Nephron progenitor cell (in vitro differentiated cells): ENCODE measurements around the gene KCNQ2.

ENCODE experiments used
- DNase-seq: peaks from one replicate; pipeline ENCODE4 v3.0.0; 2021
- H3K27ac Mint-ChIP-seq: 2 replicates; pipeline ENCODE4 v1.8.0; 2021; ENCODE audit warnings: mild to moderate bottlenecking, moderate library complexity, mixed read lengths
- H3K27me3 Mint-ChIP-seq: 2 replicates; pipeline ENCODE4 v1.8.0; 2021; ENCODE audit warnings: mild to moderate bottlenecking, low read depth, mixed read lengths; ENCODE audit not compliant: poor library complexity
- H3K36me3 Mint-ChIP-seq: 2 replicates; pipeline ENCODE4 v1.8.0; 2021; ENCODE audit warnings: low read depth, mixed read lengths
- H3K4me1 Mint-ChIP-seq: 2 replicates; pipeline ENCODE4 v1.8.0; 2021; ENCODE audit warnings: mixed read lengths
- H3K4me3 Mint-ChIP-seq: 2 replicates; pipeline ENCODE4 v1.8.0; 2021; ENCODE audit warnings: mild to moderate bottlenecking, moderate library complexity, mixed read lengths
- H3K9me3 Mint-ChIP-seq: 2 replicates; pipeline ENCODE4 v1.8.0; 2021; ENCODE audit warnings: mild to moderate bottlenecking, moderate library complexity, mixed read lengths
- TF ChIP-seq, protein P1 (sequence below): fragments of 200-600 bp; sonication (generic); IDR thresholded peaks from 2 replicates; pipeline ENCODE4 v1.5.0; 2021; ENCODE audit warnings: antibody characterized with exemption

The KCNQ2 gene

DNA sequence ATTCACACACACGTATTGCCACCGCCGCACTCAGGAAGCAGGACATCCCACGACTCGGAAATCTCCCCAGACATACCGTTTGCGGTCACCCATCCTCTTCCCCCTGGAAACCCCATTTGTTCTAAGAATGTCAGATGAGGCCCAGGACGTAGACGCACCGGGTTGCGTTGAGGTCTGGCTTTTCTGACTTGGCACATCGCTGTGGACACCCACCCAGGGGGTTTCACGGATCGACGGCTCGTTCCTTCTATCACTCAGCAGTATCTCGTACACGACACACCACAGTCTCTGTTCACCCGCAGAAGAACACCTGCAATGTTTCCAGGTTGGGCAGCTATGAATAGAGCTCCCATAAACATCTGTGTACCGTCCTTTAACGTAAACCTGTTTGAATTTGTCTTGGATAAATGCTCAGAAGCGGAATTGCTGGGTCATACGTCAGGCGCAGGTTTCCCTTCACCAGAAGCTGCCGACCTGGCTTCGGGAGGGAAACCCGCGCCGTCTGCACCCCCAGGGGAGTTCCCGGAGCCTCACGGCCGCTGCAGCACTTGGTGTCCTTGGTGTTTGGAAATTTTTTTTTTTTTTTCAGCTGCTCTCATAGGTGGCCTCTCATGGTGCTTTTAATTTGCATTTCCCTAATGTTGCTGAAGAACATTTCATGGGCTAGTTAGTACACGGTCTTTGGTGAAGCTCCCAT lies 35.8 kb upstream of the KCNQ2 start:
- H3K4me3 Mint-ChIP-seq: no peak overlapping the region
- no peak for DNase-seq
- no peaks in the 10 kb centered on the region for H3K4me1 Mint-ChIP-seq
- H3K9me3 Mint-ChIP-seq: peaks cover 71% of the 10 kb centered on the region
- peaks cover 11% of the 10 kb centered on the region for H3K36me3 Mint-ChIP-seq
- H3K27ac Mint-ChIP-seq: no peak overlapping the region
- H3K27me3 Mint-ChIP-seq: peaks cover 74% of the 10 kb centered on the region
- TF ChIP-seq, protein P1, sequence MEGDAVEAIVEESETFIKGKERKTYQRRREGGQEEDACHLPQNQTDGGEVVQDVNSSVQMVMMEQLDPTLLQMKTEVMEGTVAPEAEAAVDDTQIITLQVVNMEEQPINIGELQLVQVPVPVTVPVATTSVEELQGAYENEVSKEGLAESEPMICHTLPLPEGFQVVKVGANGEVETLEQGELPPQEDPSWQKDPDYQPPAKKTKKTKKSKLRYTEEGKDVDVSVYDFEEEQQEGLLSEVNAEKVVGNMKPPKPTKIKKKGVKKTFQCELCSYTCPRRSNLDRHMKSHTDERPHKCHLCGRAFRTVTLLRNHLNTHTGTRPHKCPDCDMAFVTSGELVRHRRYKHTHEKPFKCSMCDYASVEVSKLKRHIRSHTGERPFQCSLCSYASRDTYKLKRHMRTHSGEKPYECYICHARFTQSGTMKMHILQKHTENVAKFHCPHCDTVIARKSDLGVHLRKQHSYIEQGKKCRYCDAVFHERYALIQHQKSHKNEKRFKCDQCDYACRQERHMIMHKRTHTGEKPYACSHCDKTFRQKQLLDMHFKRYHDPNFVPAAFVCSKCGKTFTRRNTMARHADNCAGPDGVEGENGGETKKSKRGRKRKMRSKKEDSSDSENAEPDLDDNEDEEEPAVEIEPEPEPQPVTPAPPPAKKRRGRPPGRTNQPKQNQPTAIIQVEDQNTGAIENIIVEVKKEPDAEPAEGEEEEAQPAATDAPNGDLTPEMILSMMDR: no peak

DNA sequence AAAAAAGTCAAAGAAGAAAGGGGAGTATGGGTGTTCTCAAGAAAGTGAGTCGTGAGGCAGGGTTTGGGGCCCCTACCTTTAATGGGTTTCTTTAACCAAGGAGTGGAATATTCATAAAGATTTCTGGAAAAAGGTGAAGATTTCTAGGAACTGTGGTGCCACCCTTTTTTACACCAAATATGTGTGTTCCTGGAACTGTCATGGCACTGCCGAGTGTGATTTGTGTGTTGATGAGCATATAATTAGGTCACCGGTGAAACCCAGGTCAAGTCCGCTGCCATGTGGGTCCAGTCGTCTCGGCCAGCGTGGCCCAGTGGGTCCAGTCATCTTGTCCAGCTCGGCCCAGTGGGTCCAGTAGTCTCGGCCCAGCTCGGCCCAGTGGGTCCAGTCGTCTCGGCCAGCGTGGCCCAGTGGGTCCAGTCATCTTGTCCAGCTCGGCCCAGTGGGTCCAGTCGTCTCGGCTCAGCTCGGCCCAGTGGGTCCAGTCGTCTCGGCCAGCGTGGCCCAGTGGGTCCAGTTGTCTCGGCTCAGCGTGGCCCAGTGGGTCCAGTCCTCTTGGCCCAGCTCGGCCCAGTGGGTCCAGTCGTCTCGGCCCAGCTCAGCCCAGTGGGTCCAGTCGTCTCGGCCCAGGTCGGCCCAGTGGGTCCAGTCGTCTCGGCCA lies 34.8 kb upstream of the KCNQ2 start:
- no peaks in the 10 kb centered on the region for H3K4me1 Mint-ChIP-seq
- DNase-seq: no peak
- no peak overlapping the region for H3K27ac Mint-ChIP-seq
- TF ChIP-seq, protein P1: no peak
- peaks cover 63% of the 10 kb centered on the region for H3K9me3 Mint-ChIP-seq
- no peak overlapping the region for H3K4me3 Mint-ChIP-seq
- H3K36me3 Mint-ChIP-seq: peaks cover 9% of the 10 kb centered on the region
- peaks cover 66% of the 10 kb centered on the region for H3K27me3 Mint-ChIP-seq

DNA sequence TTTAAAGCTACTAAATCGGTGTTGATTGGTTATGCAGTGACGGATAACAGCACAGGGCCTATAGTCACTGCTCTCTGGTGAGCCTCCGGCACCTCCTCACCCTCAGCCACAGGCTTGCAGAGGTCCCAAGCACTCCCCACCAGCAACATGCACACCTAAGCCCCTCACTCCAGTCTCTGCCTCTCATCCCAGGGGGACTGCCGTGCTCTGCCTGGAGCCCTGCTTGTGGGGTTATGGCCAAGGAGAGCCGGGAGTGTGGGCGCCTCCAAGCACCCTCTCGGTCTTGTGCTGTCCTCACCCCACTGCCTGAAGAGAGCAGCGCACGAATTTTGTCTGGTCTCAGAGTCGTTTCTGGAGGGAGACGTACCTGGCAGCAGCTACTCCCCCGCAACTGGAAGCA lies 33.3 kb upstream of the KCNQ2 start:
- Mint-ChIP-seq H3K9me3 (peaks cover 60% of the 10 kb centered on the region), H3K27me3 (peaks cover 65% of the 10 kb centered on the region), H3K27ac (no peak overlapping the region), H3K4me1 (peaks cover 6% of the 10 kb centered on the region), H3K36me3 (peaks cover 5% of the 10 kb centered on the region), H3K4me3 (no peak overlapping the region)
- TF ChIP-seq, protein P1: no peak
- DNase-seq: no peak

DNA sequence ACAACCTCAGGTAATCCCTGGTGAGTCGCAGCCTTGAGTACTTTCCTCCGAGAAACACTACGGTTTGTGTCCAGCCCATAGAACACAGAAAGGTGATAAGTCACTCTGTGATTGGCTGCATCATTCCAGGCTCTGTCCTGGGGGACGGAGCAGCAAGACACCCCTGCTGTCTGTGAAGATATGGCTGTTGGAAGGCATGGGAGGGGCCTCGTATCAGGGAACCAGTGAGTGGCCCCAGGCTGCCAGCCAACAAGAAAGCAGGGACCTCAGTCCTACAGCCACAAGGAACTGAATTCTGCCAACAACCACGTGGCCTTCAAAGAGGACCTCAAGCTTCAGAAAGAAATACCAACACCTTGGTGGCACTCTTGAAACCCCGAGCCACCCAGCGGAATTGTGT lies 32.8 kb upstream of the KCNQ2 start:
- Mint-ChIP-seq H3K27me3 (peaks cover 66% of the 10 kb centered on the region), H3K4me1 (peaks cover 6% of the 10 kb centered on the region), H3K36me3 (peaks cover 5% of the 10 kb centered on the region), H3K4me3 (no peak overlapping the region), H3K9me3 (peaks cover 57% of the 10 kb centered on the region), H3K27ac (no peak overlapping the region)
- TF ChIP-seq, protein P1: no peak
- DNase-seq: no peak

DNA sequence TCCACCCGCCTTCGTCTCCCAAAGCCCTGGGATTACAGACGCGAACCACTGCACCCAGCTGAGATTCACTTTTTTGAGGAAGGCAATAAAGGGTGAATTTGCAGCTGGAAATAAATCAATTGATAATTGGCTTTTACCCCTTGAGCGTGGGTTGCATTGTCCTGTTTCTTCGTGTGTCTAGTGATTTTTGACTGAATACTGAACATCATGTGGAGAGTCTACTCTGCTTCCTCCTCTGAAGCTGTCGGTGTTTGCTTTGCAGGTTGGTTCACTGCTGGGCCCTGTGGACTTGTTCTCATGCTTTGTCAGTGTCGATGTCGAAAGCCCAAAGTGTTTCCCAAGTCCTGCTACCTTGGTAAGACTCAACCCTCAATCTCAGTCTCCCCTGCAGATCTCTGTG lies 32.2 kb upstream of the KCNQ2 start:
- Mint-ChIP-seq H3K4me3 (no peak overlapping the region), H3K4me1 (peaks cover 6% of the 10 kb centered on the region), H3K36me3 (peaks cover 5% of the 10 kb centered on the region), H3K9me3 (peaks cover 51% of the 10 kb centered on the region), H3K27ac (no peak overlapping the region), H3K27me3 (peaks cover 68% of the 10 kb centered on the region)
- no peak for DNase-seq
- TF ChIP-seq, protein P1: no peak

DNA sequence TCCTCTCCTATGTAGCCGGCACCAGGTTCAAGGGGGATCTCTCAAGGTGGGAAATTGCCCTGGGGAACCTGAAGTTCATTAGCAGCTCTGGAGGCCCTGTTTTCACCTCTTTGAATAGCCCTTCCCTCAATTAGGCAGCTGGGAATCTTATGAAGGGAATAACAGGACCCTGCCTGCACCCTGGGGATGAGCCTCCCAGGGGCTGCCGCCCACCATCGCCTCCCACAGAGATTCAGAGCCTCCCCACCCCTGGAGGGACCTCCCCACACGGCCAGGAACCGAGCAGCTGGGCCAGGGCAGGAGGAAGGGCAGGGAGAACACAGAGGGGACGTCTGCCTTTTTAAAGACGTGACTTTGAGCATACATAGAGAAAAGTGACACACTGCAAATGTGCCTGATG lies 31.1 kb upstream of the KCNQ2 start:
- Mint-ChIP-seq H3K27ac (no peak overlapping the region), H3K4me1 (peaks cover 6% of the 10 kb centered on the region), H3K4me3 (no peak overlapping the region), H3K36me3 (peaks cover 5% of the 10 kb centered on the region), H3K27me3 (peaks cover 73% of the 10 kb centered on the region), H3K9me3 (peaks cover 43% of the 10 kb centered on the region)
- TF ChIP-seq, protein P1: no peak
- no peak for DNase-seq
